Activated T-cell treated with anti-CD3 and anti-CD28 coated beads for 48 hours (primary cell): ENCODE data around the gene HSP90AB1.

ENCODE experiments used
- DNase-seq: peaks from one replicate; pipeline ENCODE4 v3.0.0-alpha.2; 2020; ENCODE audit warnings: low read depth

HSP90AB1 gene

DNA sequence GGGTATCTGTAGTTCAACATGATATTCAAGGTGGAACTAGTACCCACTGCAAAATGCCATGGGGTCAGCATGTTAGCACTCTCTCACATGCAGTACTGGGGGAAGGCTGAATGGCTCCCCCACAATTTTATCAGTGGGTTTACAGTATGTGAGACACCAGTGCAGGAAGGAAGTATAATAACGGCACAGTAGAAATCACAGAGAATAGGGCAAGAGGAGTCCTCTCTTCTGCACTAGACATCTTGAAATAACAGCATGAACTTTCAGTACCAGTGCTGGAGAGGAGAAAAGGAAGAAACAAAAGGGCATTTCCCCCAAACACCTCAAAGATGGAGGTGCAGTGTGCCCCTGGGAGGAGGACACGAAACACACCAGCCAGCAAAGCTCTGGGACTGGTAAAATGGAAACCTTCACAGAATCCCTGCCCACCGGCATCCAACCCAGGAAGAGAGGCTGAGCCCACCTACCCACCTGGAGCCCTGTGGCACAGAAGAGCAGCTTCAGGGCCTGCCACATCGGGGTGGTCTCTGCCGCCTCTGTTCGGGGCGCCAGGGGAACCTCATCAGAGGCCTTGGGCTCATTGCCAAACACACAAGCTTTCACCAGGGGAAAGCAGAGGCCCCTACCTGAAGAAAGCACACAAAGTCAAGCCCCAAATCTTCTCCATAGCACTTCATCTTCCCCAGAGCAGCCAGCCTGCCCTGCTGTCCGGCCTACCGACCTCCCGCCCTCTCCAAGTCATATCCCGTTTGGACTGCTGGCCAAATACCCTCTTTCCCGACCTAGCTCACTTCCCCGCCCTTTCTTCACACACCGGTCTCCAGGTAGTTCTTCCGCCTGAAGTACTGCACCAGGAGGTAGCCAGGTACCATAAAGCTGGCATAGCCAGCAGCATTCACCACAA is 9.2 kb downstream of the HSP90AB1 start:
- no peak for DNase-seq

DNA sequence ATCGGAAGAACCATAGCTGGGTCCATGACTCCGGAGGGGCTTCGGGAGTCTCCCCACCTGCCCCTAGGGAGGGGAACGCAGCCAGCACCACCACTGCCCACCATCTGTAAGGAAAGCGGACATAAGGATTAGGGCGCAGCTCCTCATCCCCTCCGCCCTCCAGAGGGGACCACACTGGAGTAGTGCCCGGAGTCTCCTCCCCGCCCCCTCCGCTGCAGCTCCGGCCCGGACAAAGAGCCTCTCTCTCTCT is 9.8 kb downstream of the HSP90AB1 start:
- DNase-seq = no peak

DNA sequence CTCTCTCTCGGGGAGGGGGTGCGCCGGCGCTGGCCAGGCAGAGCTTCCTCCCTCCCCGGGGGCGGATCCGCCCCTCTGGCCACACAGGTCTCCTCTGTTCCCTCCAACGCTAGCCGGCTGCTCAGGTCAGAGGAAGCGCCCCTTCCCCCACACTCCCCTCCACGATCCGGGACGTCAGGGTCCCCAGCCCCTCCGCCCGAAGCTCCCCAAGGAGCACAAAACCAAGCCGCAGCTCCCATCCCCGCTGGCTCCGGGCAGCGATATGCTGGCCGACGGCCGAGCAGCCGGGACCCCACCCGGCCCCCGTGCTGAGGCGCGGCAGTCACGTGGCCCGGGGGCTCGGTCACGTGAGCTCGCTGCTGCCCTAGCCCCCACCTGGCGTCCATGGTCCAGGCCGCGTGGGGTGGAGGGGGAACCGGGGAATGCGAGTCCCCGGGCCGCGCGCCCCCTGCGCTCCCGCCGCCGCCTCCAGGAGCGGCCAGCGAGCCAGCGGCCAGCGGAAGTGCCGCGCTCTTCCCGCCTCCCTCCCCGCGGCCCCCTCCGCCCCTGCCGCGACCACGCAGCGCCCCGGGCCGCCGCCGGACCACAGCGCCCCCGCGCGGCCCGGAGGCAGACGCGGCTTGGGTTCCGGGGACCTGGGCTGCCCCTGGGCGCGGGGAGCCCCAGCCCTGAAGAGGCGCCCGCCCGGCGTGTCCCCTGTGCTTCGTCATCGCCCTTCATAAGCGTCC is 10.3 kb downstream of the HSP90AB1 start, which contains the start of gene SLC35B2:
Gene SLC35B2, minus strand, starts transcription at position 504 of the 728 bp plus-strand sequence. Its CDS starts 118 bp downstream, at position 386.
- DNase-seq = peak; percentile 65

DNA sequence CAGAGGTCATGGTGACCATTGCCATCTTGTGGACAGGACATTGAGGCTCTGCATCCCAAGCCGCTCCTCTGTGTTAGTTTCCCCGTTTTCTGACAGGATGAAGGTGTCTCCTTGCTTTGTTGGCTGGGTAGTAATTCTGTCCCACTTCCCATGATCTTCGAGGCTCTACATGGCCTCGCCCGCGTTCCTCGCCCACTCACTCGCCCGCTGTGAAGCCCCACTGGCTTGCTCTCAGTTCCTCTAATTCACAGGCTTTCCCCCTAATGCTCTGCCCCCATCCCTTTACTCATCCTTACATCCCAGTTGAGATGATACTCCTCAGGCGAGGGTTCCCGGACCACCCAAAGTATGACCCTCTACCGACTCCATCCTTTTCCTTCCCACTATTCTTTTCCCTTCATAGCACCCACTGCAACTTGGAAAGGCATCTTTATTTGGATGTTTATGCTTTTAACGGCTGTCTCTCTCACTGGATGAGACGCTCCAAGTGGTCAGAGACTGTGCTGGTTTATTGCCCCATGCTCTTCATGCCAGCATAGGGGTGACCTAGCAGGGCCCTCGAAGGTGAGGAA is 10.9 kb downstream of the HSP90AB1 start:
- DNase-seq = no peak

DNA sequence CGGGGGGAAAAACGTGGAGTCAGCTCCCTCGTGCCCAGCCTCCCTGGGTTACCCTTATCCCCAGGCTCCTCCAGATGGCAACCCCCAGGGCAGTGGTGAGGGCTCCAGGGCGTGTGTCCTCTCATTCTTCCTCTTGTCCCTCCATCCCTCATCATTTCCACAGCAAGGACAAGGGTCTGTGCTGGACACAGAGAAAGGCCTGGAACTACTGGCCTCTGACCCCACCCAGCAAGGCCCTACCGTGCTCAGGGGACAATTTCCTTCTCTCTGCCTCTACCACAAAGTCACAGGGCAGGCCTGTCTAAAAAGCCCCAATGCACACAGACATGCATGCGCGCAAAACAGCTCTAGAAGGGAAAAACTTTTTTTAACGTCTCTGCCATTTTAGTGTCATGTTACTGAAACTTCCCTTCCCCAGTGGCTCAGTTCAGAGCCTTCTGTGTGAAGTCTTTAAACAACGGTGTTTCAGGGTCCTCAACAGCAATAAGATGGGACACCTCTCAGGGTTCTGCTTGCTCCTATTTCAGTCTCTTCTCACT is 11.5 kb downstream of the HSP90AB1 start:
- no peak for DNase-seq

DNA sequence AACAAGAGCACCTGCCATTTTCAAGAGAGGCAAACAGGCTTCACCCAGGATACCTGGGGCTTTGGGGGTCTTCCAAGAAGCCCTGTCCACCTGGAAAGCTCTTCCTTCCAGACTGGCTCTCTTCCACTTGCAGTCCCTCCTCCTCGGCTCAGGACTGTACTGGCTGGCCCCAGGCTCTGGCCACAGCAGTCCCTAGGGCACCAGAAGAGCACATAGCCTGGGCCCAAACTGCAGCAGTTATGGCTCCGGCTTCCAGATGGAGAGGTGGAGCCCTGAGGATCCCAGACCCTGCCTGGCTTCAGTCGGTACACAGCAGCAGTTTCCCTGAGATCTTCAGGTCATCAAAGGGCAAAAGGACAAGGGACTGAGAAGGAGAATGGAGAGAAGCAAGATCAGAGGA is 12.0 kb downstream of the HSP90AB1 start:
- no peak for DNase-seq

DNA sequence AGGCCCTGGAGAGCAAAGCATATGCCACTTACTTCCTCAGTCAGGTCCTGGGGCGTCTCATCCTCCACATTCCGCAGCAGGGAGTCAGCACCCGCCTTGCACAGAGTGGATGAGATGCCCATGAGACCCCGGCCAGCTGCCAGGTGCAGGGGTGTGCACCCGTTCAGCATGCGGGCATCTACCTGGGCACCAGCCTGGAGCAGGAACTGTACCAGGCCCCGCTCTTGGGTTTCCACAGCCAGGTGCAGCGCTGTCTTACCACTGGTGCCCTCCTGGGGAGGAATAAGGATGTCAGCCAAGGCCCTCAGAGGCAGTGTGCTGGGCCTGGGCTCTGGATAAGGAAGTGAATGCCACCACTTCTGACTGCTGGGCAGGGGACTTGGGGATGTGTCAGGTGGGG is 13.1 kb downstream of the HSP90AB1 start:
- DNase-seq = no peak

DNA sequence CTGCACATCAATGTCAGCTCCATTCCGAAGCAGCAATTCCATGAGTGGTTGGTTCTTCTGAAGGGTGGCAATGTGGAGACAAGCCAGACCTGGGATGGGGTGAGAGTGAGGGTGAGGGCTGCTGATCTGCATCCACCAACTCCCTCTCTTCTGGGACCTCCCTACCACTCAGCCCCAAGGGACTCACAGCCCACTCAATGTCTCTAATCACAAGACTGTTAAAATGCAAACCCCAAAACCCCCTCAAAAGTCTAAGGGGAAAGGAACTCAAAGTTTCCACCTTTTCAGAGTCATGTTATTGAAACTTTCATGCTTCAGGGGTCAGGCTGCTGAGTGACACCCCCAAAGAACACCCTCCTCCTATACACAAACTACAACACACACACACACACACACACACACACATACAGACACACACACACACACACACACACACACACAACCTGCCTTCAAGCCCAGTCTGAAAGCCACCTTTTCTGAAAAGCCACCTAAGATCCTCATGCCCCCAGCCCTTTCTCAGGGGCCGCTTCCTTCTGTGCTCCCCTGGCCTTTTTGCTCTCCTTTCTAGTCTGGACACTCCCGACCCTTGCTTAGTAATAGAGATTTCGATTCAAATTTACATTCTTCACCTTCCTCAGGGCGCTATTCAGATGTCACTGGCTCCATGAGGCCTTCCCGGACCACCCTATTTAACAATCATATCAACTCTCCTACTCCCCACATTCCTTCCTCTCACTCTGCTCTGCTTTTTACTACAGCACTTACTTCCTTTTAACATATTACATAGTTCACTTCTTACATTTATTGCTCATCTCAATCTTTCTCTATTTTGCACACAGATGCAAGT is 13.8 kb downstream of the HSP90AB1 start:
- no peak for DNase-seq

DNA sequence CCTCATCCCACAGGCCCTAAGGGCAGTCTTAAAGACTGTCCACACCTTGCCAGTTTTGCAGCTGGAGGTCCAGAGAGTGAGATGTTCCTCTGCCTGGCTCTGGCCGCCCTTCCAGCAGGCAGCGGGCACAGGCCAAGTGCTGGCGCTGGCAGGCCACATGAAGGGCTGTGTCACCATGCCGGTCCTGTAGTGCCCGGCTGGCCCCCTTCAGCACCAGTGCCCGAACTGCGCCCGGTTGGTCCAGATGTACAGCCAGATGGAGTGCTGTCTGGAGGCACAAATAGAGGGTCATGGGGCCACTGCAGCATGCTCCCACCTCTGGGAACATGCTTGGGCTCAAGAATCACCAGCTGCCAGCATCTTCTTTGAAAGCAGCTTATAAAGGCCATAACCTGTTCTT is 14.7 kb downstream of the HSP90AB1 start:
- DNase-seq = no peak

DNA sequence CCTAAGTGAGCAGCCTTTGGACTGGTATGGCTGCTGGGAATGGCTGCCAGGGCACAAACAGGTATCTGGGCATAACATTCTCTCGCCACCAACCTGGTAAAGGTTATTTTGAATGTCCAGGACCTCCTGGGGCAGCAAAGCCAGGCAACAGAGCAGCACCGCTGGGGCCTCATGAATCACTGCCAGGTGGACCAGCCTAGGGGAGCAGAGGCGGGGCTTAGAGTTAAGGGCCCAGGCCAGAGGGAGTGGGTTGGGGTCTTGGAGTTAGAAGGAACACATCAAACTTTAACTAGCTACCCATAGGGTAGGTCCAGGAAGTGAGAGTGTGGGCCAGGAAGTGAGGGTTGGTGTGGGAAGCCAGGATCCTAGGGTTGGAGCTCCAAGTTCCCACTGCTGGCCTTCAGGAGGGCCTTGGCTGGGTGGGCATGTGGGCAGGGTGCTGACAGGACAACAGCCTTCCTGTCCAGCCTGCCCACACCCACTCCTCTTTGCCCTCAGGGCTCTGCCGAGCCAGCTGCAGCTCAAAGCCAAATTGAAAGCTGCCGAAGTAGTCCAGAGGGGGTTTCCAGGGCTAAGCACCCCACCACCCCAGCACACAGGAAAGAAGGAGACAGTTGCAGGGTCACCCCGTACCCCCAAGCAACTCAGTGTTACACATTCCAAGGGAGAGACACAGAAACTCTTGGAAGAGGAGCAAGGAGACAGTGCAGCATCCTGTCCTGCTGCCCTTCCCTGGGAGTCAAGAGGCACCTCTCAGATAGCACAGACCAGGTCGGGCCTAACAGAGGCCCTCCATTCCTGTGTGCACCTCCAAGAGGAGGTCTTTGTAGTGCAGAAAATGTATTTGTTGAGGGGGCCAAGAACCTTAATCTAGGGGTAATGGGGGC is 15.8 kb downstream of the HSP90AB1 start:
- no peak for DNase-seq

DNA sequence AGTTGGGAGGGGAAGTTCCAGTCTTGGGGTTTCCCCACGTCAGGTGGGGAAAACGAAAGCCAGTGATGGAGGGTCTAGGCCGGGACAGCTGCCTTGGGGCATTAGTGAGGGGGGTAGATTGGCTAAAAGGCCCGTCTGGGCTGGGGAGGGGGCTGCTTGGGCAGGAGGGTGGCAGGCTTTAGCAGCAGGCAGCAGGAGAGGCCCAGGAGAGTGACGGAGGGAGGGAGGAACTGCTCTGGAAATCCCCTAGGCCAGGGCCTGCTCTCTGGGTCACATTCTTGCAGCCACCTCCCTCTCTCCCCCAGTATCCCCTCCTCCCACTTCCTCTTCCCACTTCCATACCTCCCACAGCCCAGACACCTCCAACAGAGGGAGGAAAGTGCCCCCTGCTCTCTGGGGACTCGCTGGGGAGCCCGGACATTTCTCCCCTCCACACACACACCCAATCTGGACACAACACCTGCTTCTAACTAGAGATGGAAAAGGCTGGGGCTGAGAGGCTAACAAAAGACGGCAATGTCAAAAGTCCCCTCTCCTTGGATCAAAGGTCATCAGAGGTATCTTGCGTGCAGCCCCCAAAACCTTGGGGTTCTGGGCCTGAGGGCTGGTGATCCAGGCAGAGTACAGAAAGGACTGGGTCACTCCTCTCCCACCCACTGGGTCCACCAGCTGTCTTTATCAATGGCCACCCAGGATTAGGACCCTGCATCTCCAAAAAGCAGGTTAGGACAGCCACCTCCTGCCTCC is 16.6 kb downstream of the HSP90AB1 start:
- DNase-seq = no peak

DNA sequence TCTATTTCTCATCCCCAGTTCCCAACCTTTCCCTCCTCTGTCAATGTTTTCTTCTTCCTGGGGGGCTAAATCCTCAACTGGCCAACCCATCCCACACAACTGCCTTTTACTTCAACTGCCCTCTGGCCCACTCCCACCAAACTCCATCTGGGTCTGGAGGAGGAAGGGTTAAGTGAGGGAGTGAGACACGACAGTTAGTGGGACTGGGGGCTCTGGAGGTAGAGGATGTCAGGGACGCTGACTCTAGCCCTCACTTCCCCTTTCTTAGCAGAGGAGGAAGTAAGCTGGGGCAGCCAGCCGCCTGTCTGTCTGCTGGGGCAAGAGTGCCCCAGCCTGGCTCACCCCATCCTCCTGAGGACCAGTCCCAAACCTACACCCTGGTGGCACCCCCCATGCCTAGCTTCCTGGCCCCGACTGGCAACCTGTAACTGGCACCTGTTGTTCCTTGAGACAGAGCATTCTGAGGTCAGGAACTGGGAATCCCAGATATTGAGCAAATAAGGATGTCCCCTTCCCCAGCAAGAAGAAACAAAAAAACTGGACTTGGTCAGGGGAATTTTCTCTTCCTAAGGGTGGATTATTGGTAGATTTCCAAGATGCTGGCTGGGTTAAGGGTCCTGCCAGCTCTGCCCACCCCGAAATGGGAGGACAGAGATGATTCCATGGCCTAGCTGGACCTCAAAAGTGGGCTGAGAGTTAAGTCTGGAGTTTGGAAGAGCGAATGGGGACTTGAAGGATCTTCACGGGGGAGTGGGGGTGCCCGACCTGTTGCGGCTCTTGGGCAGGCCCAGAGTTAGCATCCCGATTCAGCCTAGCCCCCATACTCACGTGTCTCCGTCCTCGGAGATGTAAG is 17.5 kb downstream of the HSP90AB1 start:
- DNase-seq = no peak

DNA sequence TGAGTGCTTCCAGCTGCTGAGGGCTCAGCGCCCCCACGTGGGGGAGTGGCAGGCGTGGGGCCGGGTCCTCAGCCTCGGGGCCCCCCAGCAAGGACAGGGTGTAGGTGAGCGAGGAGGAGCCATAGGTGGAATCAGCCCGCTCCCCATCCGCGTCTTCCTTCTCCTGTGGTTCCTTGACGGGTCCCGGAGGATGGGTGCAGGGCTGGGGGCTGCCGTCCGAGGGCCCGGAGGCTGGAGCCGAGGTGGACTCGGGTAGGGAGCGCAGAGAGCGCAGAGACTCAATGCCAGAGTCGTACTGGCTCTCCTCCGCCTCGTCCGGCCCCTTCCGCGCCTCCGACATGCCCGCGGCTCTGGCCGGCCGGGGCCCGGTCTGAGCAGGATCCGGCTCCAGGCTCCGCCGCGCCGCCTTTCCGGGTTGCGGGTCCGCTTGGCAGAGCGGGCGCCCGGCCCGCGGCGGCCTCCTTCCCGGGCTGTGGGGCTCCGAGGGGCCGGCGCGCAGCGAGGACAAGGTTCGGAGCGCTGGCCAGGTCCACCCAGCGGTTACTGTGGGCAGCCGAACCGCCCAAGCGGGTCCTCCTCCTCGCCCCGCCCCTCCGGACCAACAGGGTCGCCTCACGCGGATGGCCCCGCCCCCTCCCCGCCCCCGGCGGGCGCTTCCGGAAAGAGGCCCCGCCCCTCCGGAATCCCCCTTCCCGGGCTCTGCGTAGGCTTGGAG is 18.3 kb downstream of the HSP90AB1 start, which contains the start of gene NFKBIE:
Gene NFKBIE, minus strand, starts transcription at position 545 of the 715 bp plus-strand sequence. Its CDS starts 205 bp downstream, at position 340.
- DNase-seq = peak; percentile 97

DNA sequence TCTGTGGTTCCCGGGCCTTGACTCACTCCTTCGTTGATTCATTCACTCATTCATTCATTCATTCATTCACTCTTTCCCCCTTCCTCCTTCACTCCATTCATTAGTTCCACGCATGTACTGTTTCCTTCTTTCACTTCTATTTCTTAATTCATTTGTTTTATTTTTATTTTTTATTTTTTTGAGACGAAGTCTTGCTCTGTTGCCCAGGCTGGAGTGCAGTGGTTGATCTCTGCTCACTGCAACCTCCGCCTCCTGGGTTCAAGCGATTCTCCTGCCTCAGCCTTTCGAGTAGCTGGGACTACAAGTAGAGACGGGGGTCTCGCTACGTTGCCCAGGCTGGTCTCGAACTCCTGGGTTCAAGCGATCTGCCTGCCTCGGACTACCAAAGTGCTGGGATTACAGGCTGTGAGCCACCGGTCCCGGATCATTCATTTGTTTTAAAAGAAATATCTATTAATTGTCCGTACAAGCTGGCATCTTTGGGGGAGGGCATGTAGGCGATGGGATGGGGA is 18.9 kb downstream of the HSP90AB1 start:
- DNase-seq = no peak

DNA sequence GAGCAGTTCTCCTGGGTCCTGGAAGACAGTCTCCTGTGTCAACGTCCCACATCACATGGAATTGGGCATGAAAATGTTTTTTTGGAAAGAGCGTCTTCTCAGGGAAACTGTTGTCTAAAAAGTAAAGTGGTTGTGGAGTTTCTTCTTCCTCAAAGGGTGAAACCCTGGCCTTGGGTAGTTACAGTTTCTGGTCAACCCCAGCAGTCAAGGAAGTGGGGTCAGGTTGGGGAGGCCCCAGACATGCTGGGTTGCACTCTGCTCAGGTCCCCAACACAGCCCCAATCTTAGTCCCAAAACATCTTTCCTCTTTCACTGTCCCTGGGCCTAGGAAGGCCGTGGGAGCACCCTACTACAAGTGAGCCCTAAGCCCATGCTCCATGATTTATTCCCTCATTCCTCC is 19.4 kb downstream of the HSP90AB1 start:
- DNase-seq = no peak

DNA sequence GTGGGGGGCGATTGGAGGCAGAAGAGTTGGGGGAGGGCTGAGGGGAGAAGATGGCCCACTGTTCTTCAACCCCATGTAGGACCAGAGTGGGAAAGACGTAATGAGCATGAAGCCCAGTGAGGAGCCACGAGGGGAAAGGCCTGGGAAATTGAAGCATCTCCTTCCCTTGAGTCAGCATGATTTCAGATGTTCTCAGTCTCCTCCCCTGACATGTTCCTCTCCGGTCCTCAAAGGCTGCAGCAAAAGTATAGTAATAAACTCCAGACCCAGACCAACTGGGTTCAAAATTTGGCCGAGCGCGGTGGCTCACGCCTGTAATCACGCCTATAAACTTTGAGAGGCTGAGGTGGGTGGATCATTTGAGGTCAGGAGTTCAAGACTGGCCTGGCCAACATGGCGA is 20.4 kb downstream of the HSP90AB1 start:
- no peak for DNase-seq

DNA sequence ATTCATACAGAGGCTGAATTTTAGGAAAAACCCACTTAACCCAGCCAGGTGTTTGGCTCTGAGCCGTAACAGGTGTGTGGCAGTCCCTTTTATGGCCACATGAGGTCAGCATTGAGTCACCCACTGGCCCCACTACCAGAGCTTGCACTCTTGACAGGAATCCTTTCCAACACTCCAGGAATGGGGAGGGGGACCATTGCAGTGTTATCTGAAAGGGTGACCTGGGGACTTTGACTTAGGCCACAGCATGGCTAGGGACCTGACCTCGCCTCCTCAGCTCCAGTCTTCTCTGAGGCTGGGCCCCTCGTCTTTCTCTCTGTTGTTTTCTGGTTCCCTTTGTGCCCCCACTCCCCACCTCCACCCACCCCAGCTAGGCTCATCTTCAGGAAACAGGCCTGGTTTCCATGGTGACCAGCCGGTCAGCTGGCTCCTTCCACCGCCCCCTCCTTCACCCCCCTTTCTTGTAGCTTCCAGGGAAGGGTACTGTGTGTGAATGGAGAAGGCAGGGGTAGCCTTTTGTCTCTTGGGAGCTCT is 21.3 kb downstream of the HSP90AB1 start:
- peak; percentile 51 for DNase-seq
